HepG2 (cell line): ENCODE data around the gene PCYT2. TPM values are rescaled to one million over a fixed set of nuclear protein-coding genes. Genes with fewer than 3 reads are reported as not detected.

Experiments used
- AGO2 ChIP-seq: fragments of 200-400 bp; formaldehyde crosslinking; optimal IDR thresholded peaks from 2 replicates; pipeline ENCODE3; 2017; ENCODE audit warnings: mild to moderate bottlenecking, low read depth, low read length, moderate library complexity
- EP300 ChIP-seq, 3 experiments: sonication (generic) in 1 of 3; formaldehyde crosslinking in 1 of 3; IDR thresholded peaks; 2 replicates each; pipeline versions ENCODE4 v1.5.1 to v1.6.1; 2011 to 2020; ENCODE audit warnings: low read depth in 2 of 3, low read length in 2 of 3, borderline replicate concordance in 1 of 3, improper control_type of control experiment in 1 of 3, mild to moderate bottlenecking in 1 of 3, missing genetic modification reagents in 1 of 3, moderate library complexity in 1 of 3
- FOSL1 ChIP-seq: sonication (generic); formaldehyde crosslinking; IDR thresholded peaks from 2 replicates; pipeline ENCODE4 v1.9.0; 2021; ENCODE audit warnings: missing genetic modification reagents, borderline replicate concordance
- HOXD1 ChIP-seq: sonication (generic); formaldehyde crosslinking; IDR thresholded peaks from 2 replicates; pipeline ENCODE4 v1.5.0; 2020; ENCODE audit warnings: missing genetic modification reagents
- NFE2 ChIP-seq: sonication (generic); formaldehyde crosslinking; IDR thresholded peaks from 2 replicates; pipeline ENCODE4 v1.4.0; 2020; ENCODE audit warnings: missing genetic modification reagents
- NFYB ChIP-seq: sonication (generic); formaldehyde crosslinking; IDR thresholded peaks from 2 replicates; pipeline ENCODE4 v1.4.0; 2020; ENCODE audit warnings: missing genetic modification reagents
- RXRA ChIP-seq: sonication (generic); formaldehyde crosslinking; IDR thresholded peaks from 2 replicates; pipeline ENCODE4 v1.5.1; 2020; ENCODE audit warnings: missing genetic modification reagents
- SIN3A ChIP-seq: IDR thresholded peaks from 2 replicates; pipeline ENCODE4 v1.6.1; 2011; ENCODE audit warnings: low read depth, mild to moderate bottlenecking, control low read depth, low read length, borderline replicate concordance
- SP2 ChIP-seq: sonication (generic); formaldehyde crosslinking; IDR thresholded peaks from 2 replicates; pipeline ENCODE4 v1.5.1; 2020; ENCODE audit warnings: mild to moderate bottlenecking, missing genetic modification reagents
- U2AF1 ChIP-seq: fragments of 200-400 bp; formaldehyde crosslinking; optimal IDR thresholded peaks from 2 replicates; pipeline ENCODE3; 2017; ENCODE audit warnings: mild to moderate bottlenecking, low read depth, low read length
- ZBTB1 ChIP-seq: sonication (generic); formaldehyde crosslinking; IDR thresholded peaks from 2 replicates; pipeline ENCODE4 v1.4.0; 2020; ENCODE audit warnings: missing genetic modification reagents, borderline replicate concordance
- ZNF260 ChIP-seq: sonication (generic); formaldehyde crosslinking; IDR thresholded peaks from 2 replicates; pipeline ENCODE4 v1.4.0; 2020; ENCODE audit warnings: missing genetic modification reagents, low read depth, mild to moderate bottlenecking, borderline replicate concordance
- ZNF484 ChIP-seq: sonication (generic); formaldehyde crosslinking; IDR thresholded peaks from 2 replicates; pipeline ENCODE4 v1.5.1; 2020; ENCODE audit warnings: mild to moderate bottlenecking, low read depth, missing genetic modification reagents, borderline replicate concordance
- ZNF547 ChIP-seq: sonication (generic); formaldehyde crosslinking; IDR thresholded peaks from 2 replicates; pipeline ENCODE4 v1.5.1; 2020; ENCODE audit warnings: mild to moderate bottlenecking, missing genetic modification reagents
- ZNF567 ChIP-seq: sonication (generic); formaldehyde crosslinking; IDR thresholded peaks from 2 replicates; pipeline ENCODE4 v1.8.1; 2023; ENCODE audit warnings: mild to moderate bottlenecking, missing genetic modification reagents, borderline replicate concordance
- ZNF672 ChIP-seq: sonication (generic); formaldehyde crosslinking; IDR thresholded peaks from 2 replicates; pipeline ENCODE4 v1.8.1; 2022; ENCODE audit warnings: missing genetic modification reagents
- ZNF780A ChIP-seq: sonication (generic); formaldehyde crosslinking; IDR thresholded peaks from 2 replicates; pipeline ENCODE4 v1.8.0; 2022; ENCODE audit warnings: mild to moderate bottlenecking, missing genetic modification reagents, moderate library complexity
- ZNF878 ChIP-seq: sonication (generic); formaldehyde crosslinking; IDR thresholded peaks from 2 replicates; pipeline ENCODE4 v1.8.1; 2023; ENCODE audit warnings: mild to moderate bottlenecking, missing genetic modification reagents, moderate library complexity
- polyA plus RNA-seq, 8 experiments: library from polyadenylated mRNA; depleted of rRNA in 3 of 8; stranded (reverse) in 7 of 8; unstranded in 1 of 8; fragments of >200 nt; fragmentation: Illumina TruSeq in 4 of 8; extraction: Trizol in 4 of 8; gene quantifications; 2 replicates each; pipeline versions ENCODE4 v1.2.1 to v1.2.3, GENCODE V29; 2011 to 2016; ENCODE audit warnings: low read depth in 4 of 8, missing spikeins in 1 of 8, mixed read lengths in 1 of 8; ENCODE audit not compliant: insufficient read depth in 1 of 8
- total RNA-seq, 5 experiments: library from RNA; depleted of rRNA; stranded (reverse); fragments of >200 nt; fragmentation: Illumina TruSeq; extraction: Trizol; gene quantifications; 2 replicates each; pipeline ENCODE4 v1.2.3, GENCODE V29; 2016; ENCODE audit warnings: low read depth in 1 of 5
- TF ChIP-seq, protein P1 (sequence below): sonication (generic); formaldehyde crosslinking; IDR thresholded peaks from 2 replicates; pipeline ENCODE4 v1.9.0; 2021; ENCODE audit warnings: missing genetic modification reagents, mild to moderate bottlenecking, borderline replicate concordance
- TF ChIP-seq, protein P2 (sequence below): sonication (generic); formaldehyde crosslinking; IDR thresholded peaks from 2 replicates; pipeline ENCODE4 v1.4.0; 2020; ENCODE audit warnings: mild to moderate bottlenecking, missing genetic modification reagents, borderline replicate concordance
- TF ChIP-seq, protein P3 (sequence below): IDR thresholded peaks from 2 replicates; pipeline ENCODE4 v1.6.1; 2016

PCYT2 gene
- total and polyA plus RNA-seq, 2 of the 13 experiments (the other 11 are each of a cell fraction or from before 2014, with no cell fraction given): 147 to 297 TPM

DNA sequence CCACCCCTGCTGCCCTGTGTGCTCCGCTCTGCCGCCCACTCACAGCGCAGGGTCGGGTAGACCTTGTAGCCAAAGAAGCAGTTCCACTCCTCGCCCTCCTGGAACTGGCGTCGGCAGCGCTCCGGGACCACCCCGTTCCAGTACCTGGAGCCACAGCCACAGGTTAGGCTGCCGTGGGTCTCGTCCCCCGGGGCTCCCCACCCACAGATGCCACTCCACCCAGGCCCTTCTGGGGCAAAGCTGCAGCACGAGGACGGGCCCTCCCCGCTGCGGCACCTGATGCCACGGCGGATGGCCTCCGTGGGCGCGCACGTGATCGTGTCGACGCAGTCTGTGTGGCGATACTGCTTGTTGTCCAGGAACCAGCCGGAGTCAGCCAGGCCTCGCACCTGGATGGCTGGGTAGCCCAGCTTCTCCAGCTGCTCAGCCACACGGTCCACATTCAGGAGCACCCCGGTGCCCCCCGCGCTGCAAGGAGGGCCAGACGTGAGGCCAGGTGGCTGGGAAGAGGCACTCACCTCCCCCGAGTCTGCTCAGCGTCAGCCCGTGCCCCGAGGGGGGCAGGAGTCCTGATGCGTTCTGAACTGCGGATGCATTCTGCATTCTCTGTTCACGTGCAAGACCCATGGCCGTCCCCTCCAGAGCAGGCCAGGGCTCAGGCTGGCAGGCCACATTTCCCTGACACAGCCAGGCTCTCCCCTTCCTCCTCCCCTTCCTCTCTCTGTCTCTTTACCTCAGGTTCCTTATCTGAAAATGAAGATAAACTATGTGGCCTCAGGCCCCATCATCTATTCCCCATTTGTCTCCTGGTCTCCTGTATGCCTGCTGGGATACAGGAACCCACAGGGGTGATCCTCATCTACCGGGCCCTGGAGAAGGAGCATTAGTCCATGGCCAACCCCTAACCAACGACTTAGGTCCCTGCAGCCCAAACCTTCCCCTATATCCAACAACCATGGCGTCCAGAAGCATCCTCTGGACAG, 45.7 kb upstream of the PCYT2 start (continued):
- no peak for TF ChIP-seq ZNF260 (CRISPR knock-in tag)
- no peak for TF ChIP-seq FOSL1
- 0 out of 2 replicates have a peak, but pooled peaks have one; percentile 59 for TF ChIP-seq ZNF780A (CRISPR knock-in tag)
- no peak for TF ChIP-seq HOXD1 (CRISPR knock-in tag)
- no peak for TF ChIP-seq SIN3A
- TF ChIP-seq ZNF484 (CRISPR knock-in tag): no peak
- TF ChIP-seq, protein P1, sequence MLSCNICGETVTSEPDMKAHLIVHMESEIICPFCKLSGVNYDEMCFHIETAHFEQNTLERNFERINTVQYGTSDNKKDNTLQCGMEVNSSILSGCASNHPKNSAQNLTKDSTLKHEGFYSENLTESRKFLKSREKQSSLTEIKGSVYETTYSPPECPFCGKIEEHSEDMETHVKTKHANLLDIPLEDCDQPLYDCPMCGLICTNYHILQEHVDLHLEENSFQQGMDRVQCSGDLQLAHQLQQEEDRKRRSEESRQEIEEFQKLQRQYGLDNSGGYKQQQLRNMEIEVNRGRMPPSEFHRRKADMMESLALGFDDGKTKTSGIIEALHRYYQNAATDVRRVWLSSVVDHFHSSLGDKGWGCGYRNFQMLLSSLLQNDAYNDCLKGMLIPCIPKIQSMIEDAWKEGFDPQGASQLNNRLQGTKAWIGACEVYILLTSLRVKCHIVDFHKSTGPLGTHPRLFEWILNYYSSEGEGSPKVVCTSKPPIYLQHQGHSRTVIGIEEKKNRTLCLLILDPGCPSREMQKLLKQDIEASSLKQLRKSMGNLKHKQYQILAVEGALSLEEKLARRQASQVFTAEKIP (CRISPR knock-in tag): no peak
- TF ChIP-seq ZNF878 (CRISPR knock-in tag): no peak
- TF ChIP-seq ZNF567 (CRISPR knock-in tag): no peak
- TF ChIP-seq ZNF672 (CRISPR knock-in tag): peak; percentile 40; the same call in 1 of the 2 replicates
- TF ChIP-seq U2AF1: no peak
- no peak; the same call in 1 of the 2 replicates for TF ChIP-seq SP2 (CRISPR knock-in tag)
- no peak for TF ChIP-seq NFE2 (CRISPR knock-in tag)
- TF ChIP-seq RXRA: no peak
- no peak for TF ChIP-seq EP300 (IDR thresholded peaks at IDR 0.05; ENCODE audit: low read depth in 2 of 2, low read length in 2 of 2)
- no peak for TF ChIP-seq EP300 (CRISPR knock-in tag; IDR thresholded peaks at IDR 0.05; ENCODE audit: borderline replicate concordance)
- TF ChIP-seq NFYB: no peak
- no peak for TF ChIP-seq ZBTB1 (CRISPR knock-in tag)
- TF ChIP-seq AGO2: peak; percentile 100
- TF ChIP-seq, protein P2, sequence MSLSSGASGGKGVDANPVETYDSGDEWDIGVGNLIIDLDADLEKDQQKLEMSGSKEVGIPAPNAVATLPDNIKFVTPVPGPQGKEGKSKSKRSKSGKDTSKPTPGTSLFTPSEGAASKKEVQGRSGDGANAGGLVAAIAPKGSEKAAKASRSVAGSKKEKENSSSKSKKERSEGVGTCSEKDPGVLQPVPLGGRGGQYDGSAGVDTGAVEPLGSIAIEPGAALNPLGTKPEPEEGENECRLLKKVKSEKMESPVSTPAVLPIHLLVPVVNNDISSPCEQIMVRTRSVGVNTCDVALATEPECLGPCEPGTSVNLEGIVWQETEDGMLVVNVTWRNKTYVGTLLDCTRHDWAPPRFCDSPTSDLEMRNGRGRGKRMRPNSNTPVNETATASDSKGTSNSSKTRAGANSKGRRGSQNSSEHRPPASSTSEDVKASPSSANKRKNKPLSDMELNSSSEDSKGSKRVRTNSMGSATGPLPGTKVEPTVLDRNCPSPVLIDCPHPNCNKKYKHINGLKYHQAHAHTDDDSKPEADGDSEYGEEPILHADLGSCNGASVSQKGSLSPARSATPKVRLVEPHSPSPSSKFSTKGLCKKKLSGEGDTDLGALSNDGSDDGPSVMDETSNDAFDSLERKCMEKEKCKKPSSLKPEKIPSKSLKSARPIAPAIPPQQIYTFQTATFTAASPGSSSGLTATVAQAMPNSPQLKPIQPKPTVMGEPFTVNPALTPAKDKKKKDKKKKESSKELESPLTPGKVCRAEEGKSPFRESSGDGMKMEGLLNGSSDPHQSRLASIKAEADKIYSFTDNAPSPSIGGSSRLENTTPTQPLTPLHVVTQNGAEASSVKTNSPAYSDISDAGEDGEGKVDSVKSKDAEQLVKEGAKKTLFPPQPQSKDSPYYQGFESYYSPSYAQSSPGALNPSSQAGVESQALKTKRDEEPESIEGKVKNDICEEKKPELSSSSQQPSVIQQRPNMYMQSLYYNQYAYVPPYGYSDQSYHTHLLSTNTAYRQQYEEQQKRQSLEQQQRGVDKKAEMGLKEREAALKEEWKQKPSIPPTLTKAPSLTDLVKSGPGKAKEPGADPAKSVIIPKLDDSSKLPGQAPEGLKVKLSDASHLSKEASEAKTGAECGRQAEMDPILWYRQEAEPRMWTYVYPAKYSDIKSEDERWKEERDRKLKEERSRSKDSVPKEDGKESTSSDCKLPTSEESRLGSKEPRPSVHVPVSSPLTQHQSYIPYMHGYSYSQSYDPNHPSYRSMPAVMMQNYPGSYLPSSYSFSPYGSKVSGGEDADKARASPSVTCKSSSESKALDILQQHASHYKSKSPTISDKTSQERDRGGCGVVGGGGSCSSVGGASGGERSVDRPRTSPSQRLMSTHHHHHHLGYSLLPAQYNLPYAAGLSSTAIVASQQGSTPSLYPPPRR (CRISPR knock-in tag): no peak
- 0 out of 2 replicates have a peak, but pooled peaks have one; percentile 39 for TF ChIP-seq ZNF547
- TF ChIP-seq, protein P3, sequence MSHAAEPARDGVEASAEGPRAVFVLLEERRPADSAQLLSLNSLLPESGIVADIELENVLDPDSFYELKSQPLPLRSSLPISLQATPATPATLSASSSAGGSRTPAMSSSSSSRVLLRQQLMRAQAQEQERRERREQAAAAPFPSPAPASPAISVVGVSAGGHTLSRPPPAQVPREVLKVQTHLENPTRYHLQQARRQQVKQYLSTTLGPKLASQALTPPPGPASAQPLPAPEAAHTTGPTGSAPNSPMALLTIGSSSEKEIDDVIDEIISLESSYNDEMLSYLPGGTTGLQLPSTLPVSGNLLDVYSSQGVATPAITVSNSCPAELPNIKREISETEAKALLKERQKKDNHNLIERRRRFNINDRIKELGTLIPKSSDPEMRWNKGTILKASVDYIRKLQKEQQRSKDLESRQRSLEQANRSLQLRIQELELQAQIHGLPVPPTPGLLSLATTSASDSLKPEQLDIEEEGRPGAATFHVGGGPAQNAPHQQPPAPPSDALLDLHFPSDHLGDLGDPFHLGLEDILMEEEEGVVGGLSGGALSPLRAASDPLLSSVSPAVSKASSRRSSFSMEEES (CRISPR knock-in tag): no peak
